Tibial artery (tissue), 4 donors: ENCODE results near the gene MB.

Experiments used
- DNase-seq, 2 donors: peaks; one replicate each; pipeline ENCODE4 v3.0.0-alpha.2; 2019
- H3K27ac ChIP-seq, 2 donors: fragments of 200-600 bp; sonication (generic) in 1 of 2; 1 replicate in 1 of 2; 2 replicates in 1 of 2; pipeline ENCODE4 v1.5.1; 2018 to 2019; ENCODE audit warnings: mild to moderate bottlenecking in 1 of 2
- H3K27me3 ChIP-seq, 2 donors: fragments of 200-600 bp; sonication (generic) in 1 of 2; one replicate each; pipeline versions ENCODE4 v1.5.1 to v1.6.0; 2016 to 2019
- H3K36me3 ChIP-seq, 3 donors: fragments of 200-600 bp; sonication (generic) in 2 of 3; one replicate each; pipeline ENCODE4 v1.5.1; 2016 to 2019; ENCODE audit warnings: mild to moderate bottlenecking in 2 of 3
- H3K4me1 ChIP-seq, 4 donors: fragments of 200-600 bp; sonication (generic) in 2 of 4; 1 replicate in 3 of 4; 2 replicates in 1 of 4; pipeline ENCODE4 v1.5.1; 2016 to 2019
- H3K4me3 ChIP-seq, 2 donors: fragments of 200-600 bp; sonication (generic) in 1 of 2; 1 replicate in 1 of 2; 2 replicates in 1 of 2; pipeline ENCODE4 v1.5.1; 2018 to 2019; ENCODE audit warnings: mild to moderate bottlenecking in 2 of 2
- H3K9me3 ChIP-seq, 3 donors: fragments of 200-600 bp; sonication (generic) in 1 of 3; one replicate each; pipeline ENCODE4 v1.5.1; 2016 to 2019
- CTCF ChIP-seq, 2 experiments: fragments of 200-600 bp in 1 of 2; fragments of 450-650 bp in 1 of 2; IDR thresholded peaks; one replicate each; pipeline ENCODE4 v1.5.1; 2017 to 2019; ENCODE audit warnings: antibody characterized with exemption in 2 of 2, mild to moderate bottlenecking in 1 of 2, moderate library complexity in 1 of 2
- intact Hi-C: fragments of 100-400 bp; cut with DNase I; formaldehyde crosslinking; loops from one replicate; pipeline ENCODE4 v1.15.0; 2023; ENCODE audit warnings: low total_unique reads

The MB gene

GRCh38 chr22:35606916-35607315 is 10.2 kb downstream of the MB start:
- Histone ChIP-seq H3K4me3 (no peak overlapping the region), H3K27ac (no peak overlapping the region), H3K27me3 (no peaks in the 10 kb centered on the region), H3K36me3 (no peaks in the 10 kb centered on the region), H3K4me1 (peaks cover 0 to 14% (median 12%) of the 10 kb centered on the region in 4 donors), H3K9me3 (no peaks in the 10 kb centered on the region)
- no peak for TF ChIP-seq CTCF (IDR thresholded peaks at IDR 0.05)
- DNase-seq = no peak
- intact Hi-C loops = loop anchor here (10.0 kb wide), 1 partner anchor 508 kb away; no protein-coding TSS in a partner anchor

- Histone ChIP-seq H3K4me3 (no peak overlapping the region), H3K36me3 (no peaks in the 10 kb centered on the region), H3K4me1 (peaks cover 0 to 14% (median 12%) of the 10 kb centered on the region in 4 donors), H3K9me3 (no peaks in the 10 kb centered on the region), H3K27ac (no peak overlapping the region), H3K27me3 (no peaks in the 10 kb centered on the region)
- intact Hi-C loops = loop anchor here (10.0 kb wide), 1 partner anchor 509 kb away; no protein-coding TSS in a partner anchor
- no peak for TF ChIP-seq CTCF (IDR thresholded peaks at IDR 0.05)
- no peak for DNase-seq
These were observed 11.2 kb downstream of the MB start for GRCh38 chr22:35605851-35606481.

- no peak for TF ChIP-seq CTCF (IDR thresholded peaks at IDR 0.05)
- intact Hi-C loops = loop anchor here (10.0 kb wide), 1 partner anchor 509 kb away; no protein-coding TSS in a partner anchor
- DNase-seq = no peak
- Histone ChIP-seq H3K36me3 (no peaks in the 10 kb centered on the region), H3K4me3 (no peak overlapping the region), H3K4me1 (peaks cover 0 to 14% (median 12%) of the 10 kb centered on the region in 4 donors), H3K9me3 (no peaks in the 10 kb centered on the region), H3K27me3 (no peaks in the 10 kb centered on the region), H3K27ac (no peak overlapping the region)
These were observed 11.8 kb downstream of the MB start for GRCh38 chr22:35605369-35605680.

- no peak for TF ChIP-seq CTCF (IDR thresholded peaks at IDR 0.05)
- intact Hi-C loops = loop anchor here (10.0 kb wide), 1 partner anchor 510 kb away; no protein-coding TSS in a partner anchor
- H3K27me3 ChIP-seq = no peaks in the 10 kb centered on the region
These were observed 12.3 kb downstream of the MB start for GRCh38 chr22:35604621-35605368.

GRCh38 chr22:35601743-35602615 is 15.2 kb downstream of the MB start:
- H3K4me1 ChIP-seq = peaks cover 0 to 14% (median 12%) of the 10 kb centered on the region in 4 donors
- no peak for TF ChIP-seq CTCF (IDR thresholded peaks at IDR 0.05)
- no peaks in the 10 kb centered on the region for H3K27me3 ChIP-seq
- H3K4me3 ChIP-seq = no peak overlapping the region
- intact Hi-C loops = loop anchor here (10.0 kb wide), 1 partner anchor 513 kb away; no protein-coding TSS in a partner anchor
- no peaks in the 10 kb centered on the region for H3K9me3 ChIP-seq
- no peak overlapping the region for H3K27ac ChIP-seq
- H3K36me3 ChIP-seq = no peaks in the 10 kb centered on the region
- peak in 1 of 2 donors; percentile 41 for DNase-seq

More at GRCh38 chr22:35604621-35605368, 12.3 kb downstream of the MB start:
- Histone ChIP-seq H3K4me1 (peaks cover 0 to 14% (median 12%) of the 10 kb centered on the region in 4 donors), H3K9me3 (no peaks in the 10 kb centered on the region), H3K27ac (no peak overlapping the region), H3K4me3 (no peak overlapping the region), H3K36me3 (no peaks in the 10 kb centered on the region)
- no peak for DNase-seq
